OCI-LY1 (cell line): Measurements from ENCODE around the gene MUS81.

Experiments
- H2AFZ ChIP-seq: fragments of 200-600 bp; sonication (generic), shearing (Covaris generic); 2 replicates; pipeline ENCODE4 v1.6.0; 2014; ENCODE audit warnings: antibody characterized with exemption, mild to moderate bottlenecking, low read length
- H3F3A ChIP-seq: fragments of 200-600 bp; sonication (generic), shearing (Covaris generic); 2 replicates; pipeline ENCODE4 v1.6.0; 2014; ENCODE audit warnings: mild to moderate bottlenecking, antibody characterized with exemption, low read length, moderate library complexity; ENCODE audit not compliant: insufficient read depth
- H3K27ac ChIP-seq: fragments of 200-600 bp; sonication (generic); 2 replicates; pipeline ENCODE4 v1.5.1; 2014; ENCODE audit warnings: low read length, mixed run types, mild to moderate bottlenecking, low read depth; ENCODE audit not compliant: poor library complexity, severe bottlenecking
- H3K27me3 ChIP-seq: fragments of 200-600 bp; sonication (generic); 2 replicates; pipeline ENCODE4 v1.6.0; 2014; ENCODE audit warnings: antibody characterized with exemption, mild to moderate bottlenecking, low read length, moderate library complexity; ENCODE audit not compliant: insufficient read depth
- H3K36me3 ChIP-seq: fragments of 200-600 bp; sonication (generic); 2 replicates; pipeline ENCODE4 v1.6.1; 2014; ENCODE audit warnings: mild to moderate bottlenecking, antibody characterized with exemption, low read length, moderate library complexity, mixed read lengths; ENCODE audit not compliant: insufficient read depth
- H3K4me1 ChIP-seq: fragments of 200-600 bp; sonication (generic); 2 replicates; pipeline ENCODE4 v1.5.1; 2014; ENCODE audit warnings: mild to moderate bottlenecking, low read length, moderate library complexity; ENCODE audit not compliant: insufficient read depth, severe bottlenecking
- H3K4me2 ChIP-seq: fragments of 200-600 bp; sonication (generic), shearing (Covaris generic); 2 replicates; pipeline ENCODE4 v1.6.1; 2014; ENCODE audit warnings: low read length
- H3K4me3 ChIP-seq: fragments of 200-600 bp; sonication (generic); 2 replicates; pipeline ENCODE4 v1.5.1; 2014; ENCODE audit warnings: low read length, low read depth, mild to moderate bottlenecking, mixed read lengths; ENCODE audit not compliant: poor library complexity, severe bottlenecking
- H3K79me2 ChIP-seq: fragments of 200-600 bp; shearing (Covaris generic); 2 replicates; pipeline ENCODE4 v1.6.1; 2016; ENCODE audit warnings: mixed run types, low read length, mixed read lengths; ENCODE audit not compliant: insufficient read depth
- H3K9ac ChIP-seq: fragments of 200-600 bp; sonication (generic), shearing (Covaris generic); 2 replicates; pipeline ENCODE4 v1.6.1; 2014; ENCODE audit warnings: mild to moderate bottlenecking, low read length, mixed read lengths
- H3K9me2 ChIP-seq: fragments of 200-600 bp; sonication (generic), shearing (Covaris generic); 2 replicates; pipeline ENCODE4 v1.6.1; 2014; ENCODE audit warnings: low read depth, mild to moderate bottlenecking, low read length, mixed read lengths
- H3K9me3 ChIP-seq: fragments of 200-600 bp; shearing (Covaris generic); 2 replicates; pipeline ENCODE4 v1.6.1; 2014; ENCODE audit warnings: low read length, mixed read lengths
- H4K20me1 ChIP-seq: fragments of 200-600 bp; sonication (generic), shearing (Covaris generic); 2 replicates; pipeline ENCODE4 v1.6.0; 2016; ENCODE audit warnings: mild to moderate bottlenecking, low read length; ENCODE audit not compliant: insufficient read depth
- EZH2 ChIP-seq: fragments of 200-600 bp; sonication (generic), shearing (Covaris generic); IDR thresholded peaks from 2 replicates; pipeline ENCODE4 v1.8.0; 2017; ENCODE audit warnings: borderline replicate concordance, mixed run types, mild to moderate bottlenecking, antibody characterized with exemption, low read length, moderate library complexity, mixed read lengths
- TF ChIP-seq, protein P1 (sequence below): fragments of 200-600 bp; sonication (generic), shearing (Covaris generic); IDR thresholded peaks from 2 replicates; pipeline ENCODE4 v1.5.1; 2017; ENCODE audit warnings: mild to moderate bottlenecking, antibody characterized with exemption, low read length, moderate library complexity, mixed read lengths

The MUS81 gene

DNA sequence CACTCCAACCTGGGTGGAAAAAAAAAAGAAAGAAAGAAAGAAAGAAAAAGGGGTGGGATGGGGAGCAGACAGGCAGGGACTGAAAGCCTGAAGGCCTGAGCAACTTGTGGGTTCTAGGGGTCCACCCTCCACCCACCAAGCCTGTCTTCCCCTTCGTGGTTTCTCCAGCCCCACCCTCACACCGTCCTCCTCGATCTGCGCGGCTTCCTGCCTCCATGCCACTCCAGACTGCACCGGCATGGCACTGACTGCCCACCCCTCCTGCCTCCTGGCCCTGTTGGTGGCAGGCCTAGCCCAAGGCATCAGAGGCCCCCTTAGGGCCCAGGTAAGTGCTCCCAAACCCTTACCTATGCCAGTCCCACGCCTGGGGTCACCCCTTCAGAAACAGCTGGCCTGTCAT, 19.4 kb downstream of the MUS81 start, which contains the start of gene CTSW:
CTSW (plus strand) TSS at position 221 of the 400 bp plus-strand sequence; CDS start at position 239, 18 bp downstream.
- Histone ChIP-seq H3F3A (no peaks in the 10 kb centered on the region), H4K20me1 (no peaks in the 10 kb centered on the region), H3K9ac (no peak within 1 kb of the TSS), H3K4me1 (no peaks in the 10 kb centered on the region), H3K27ac (no peak within 1 kb of the TSS), H3K27me3 (no peaks in the 10 kb centered on the region), H3K9me3 (no peaks in the 10 kb centered on the region), H3K79me2 (no peaks in the 10 kb centered on the region), H2AFZ (no peak within 1 kb of the TSS), H3K4me2 (no peak within 1 kb of the TSS), H3K9me2 (no peaks in the 10 kb centered on the region), H3K36me3 (peaks cover 25% of the 10 kb centered on the region), H3K4me3 (no peak within 1 kb of the TSS)
- no peak for TF ChIP-seq EZH2
- TF ChIP-seq, protein P1, sequence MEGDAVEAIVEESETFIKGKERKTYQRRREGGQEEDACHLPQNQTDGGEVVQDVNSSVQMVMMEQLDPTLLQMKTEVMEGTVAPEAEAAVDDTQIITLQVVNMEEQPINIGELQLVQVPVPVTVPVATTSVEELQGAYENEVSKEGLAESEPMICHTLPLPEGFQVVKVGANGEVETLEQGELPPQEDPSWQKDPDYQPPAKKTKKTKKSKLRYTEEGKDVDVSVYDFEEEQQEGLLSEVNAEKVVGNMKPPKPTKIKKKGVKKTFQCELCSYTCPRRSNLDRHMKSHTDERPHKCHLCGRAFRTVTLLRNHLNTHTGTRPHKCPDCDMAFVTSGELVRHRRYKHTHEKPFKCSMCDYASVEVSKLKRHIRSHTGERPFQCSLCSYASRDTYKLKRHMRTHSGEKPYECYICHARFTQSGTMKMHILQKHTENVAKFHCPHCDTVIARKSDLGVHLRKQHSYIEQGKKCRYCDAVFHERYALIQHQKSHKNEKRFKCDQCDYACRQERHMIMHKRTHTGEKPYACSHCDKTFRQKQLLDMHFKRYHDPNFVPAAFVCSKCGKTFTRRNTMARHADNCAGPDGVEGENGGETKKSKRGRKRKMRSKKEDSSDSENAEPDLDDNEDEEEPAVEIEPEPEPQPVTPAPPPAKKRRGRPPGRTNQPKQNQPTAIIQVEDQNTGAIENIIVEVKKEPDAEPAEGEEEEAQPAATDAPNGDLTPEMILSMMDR = no peak

DNA sequence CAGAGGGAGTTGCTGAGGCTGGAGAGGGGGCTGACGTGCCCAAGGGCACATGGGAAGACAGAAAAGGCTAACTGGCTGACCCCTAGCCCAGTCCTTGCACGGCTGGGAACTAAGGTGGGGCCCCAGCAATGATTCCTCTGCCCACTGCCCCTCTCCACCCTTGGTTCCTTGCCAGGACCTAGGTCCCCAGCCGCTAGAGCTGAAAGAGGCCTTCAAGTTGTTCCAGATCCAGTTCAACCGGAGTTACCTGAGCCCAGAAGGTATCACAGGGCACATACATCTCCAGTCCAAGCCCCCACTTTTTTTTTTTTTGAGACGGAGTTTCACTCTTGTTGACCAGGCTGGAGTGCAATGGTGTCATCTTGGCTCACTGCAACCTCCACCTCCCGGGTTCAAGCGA, 19.8 kb downstream of the MUS81 start:
- H3K9me3 ChIP-seq = no peaks in the 10 kb centered on the region
- no peak for TF ChIP-seq EZH2
- TF ChIP-seq, protein P1 = no peak
- H3K4me3 ChIP-seq = no peak overlapping the region
- H3K27me3 ChIP-seq = no peaks in the 10 kb centered on the region
- no peak overlapping the region for H3K27ac ChIP-seq
- peaks cover 27% of the 10 kb centered on the region for H3K36me3 ChIP-seq
- no peaks in the 10 kb centered on the region for H3F3A ChIP-seq
- no peak overlapping the region for H3K9ac ChIP-seq
- H2AFZ ChIP-seq = no peak overlapping the region
- no peaks in the 10 kb centered on the region for H4K20me1 ChIP-seq
- H3K4me1 ChIP-seq = peaks cover 3% of the 10 kb centered on the region
- no peaks in the 10 kb centered on the region for H3K79me2 ChIP-seq
- no peak overlapping the region for H3K4me2 ChIP-seq
- H3K9me2 ChIP-seq = no peaks in the 10 kb centered on the region

DNA sequence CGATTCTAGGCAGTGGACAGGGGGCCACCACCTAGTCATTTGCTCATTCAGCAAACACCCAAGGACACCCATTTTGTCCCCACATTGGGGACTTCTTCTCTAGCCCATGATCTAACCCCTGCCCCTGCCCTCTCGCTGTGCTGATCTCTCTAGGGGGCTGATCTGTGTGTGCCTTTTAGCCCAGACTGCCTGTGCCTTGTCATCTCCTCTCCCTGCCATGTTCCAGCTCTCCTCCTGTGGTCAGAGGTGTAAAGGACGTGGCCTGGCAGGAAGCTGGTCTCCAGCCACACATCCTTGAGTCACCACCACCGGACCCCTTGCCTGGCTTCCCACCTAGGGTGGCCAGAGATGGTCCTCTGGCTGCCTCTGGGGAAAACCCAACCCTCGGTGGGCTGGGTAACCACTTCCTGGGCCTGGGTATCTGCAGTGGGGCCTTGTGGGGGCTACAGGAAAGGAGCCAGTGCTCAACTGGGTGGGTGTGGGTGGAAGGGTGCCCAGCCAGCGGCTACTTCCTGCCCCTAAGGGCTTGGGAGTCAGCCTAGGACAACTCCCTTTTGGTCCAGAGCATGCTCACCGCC, 20.7 kb downstream of the MUS81 start:
- H3K27me3 ChIP-seq = no peaks in the 10 kb centered on the region
- H3K9me2 ChIP-seq = no peaks in the 10 kb centered on the region
- H3K9me3 ChIP-seq = no peaks in the 10 kb centered on the region
- no peaks in the 10 kb centered on the region for H4K20me1 ChIP-seq
- H3K36me3 ChIP-seq = peaks cover 35% of the 10 kb centered on the region
- peaks cover 5% of the 10 kb centered on the region for H3K4me1 ChIP-seq
- TF ChIP-seq, protein P1 = no peak
- no peak for TF ChIP-seq EZH2
- no peak overlapping the region for H3K27ac ChIP-seq
- H3K79me2 ChIP-seq = no peaks in the 10 kb centered on the region
- H3F3A ChIP-seq = no peaks in the 10 kb centered on the region
- no peak overlapping the region for H3K4me2 ChIP-seq
- H3K4me3 ChIP-seq = no peak overlapping the region
- H3K9ac ChIP-seq = no peak overlapping the region
- H2AFZ ChIP-seq = no peak overlapping the region
